ENCODE data around the gene UGT1A9.
"Not testable (repeated sequence)": the region's sequence is repeated elsewhere in the genome, so short reads cannot be mapped to it uniquely, and the experiment has no call there.

Gene UGT1A9

DNA sequence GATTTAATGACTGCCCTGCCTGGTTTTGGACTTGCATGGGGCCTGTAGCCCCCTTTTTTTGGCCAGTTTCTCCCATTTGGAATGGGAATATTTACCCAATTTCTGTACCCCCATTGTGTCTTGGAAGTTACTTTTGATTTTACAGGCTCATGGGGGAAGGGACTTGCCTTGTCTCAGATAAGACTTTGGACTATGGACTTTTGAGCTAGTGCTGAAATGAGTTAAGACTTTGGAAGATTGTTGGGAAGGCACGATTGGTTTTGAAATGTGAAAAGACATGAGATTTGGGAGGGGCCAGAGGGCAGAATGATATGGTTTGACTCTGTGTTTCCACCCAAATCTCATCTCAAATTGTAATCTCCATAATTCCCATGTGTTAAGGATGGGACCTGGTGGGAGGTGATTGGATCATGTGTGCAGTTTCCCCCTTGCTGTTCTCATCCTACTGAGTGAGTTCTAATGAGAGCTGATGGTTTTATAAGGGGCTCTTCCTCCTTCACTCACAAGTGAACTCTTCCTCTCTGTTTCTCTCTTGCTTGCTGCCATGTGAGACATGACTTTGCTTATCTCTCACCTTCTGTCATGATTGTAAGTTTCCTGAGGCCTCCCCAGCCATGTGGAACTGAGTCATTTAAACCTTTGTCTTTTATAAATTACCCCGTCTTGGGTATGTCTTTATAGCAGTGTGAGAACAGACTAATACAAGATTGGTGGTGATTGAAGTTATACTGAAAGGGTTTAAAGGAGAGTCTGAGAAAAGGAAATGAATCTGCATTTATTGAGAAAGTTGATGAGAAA lies 79.7 kb downstream of the UGT1A9 start:
- DNase-seq (ENCODE audit: low read depth, low spot score); H3K4me3 ChIP-seq (ENCODE audit: low read length): not testable (repeated sequence)

DNA sequence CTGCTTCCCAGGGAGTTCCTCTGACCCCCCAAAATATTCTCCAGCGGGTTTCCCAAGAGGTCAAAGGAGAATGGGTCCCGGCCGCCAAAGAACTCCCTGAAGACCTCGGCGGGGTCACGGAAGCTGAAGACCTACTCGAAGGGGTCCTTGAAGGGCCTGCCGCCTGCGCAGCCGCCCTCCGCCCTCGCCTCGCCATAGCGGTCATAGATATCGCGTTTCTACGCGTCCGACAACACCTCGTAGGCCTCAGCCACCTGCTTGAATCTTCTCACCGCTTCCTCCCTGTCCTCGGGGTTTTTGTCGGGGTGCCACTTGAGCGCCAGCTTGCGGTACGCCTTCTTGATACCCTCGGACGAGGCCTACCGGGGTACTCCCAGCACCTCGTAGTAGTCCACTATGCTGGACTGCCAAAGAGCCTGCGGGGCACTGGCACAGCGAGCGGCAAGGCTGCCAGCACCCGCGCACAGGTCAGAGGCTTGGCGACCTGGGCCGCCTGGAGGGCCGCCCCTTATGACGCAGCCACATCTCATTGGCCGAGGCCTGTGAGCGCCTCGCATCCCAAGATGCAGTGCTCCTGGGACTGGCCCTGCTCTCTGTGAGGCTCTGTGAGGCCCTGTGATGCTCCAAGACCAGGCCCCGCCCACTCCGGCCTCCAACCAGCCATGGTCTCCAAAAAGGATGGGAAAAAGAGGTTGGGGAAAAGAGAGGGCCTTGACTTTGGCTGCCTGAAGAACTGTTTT lies 83.3 kb downstream of the UGT1A9 start:
- no peak for DNase-seq (ENCODE audit: low read depth, low spot score)
- no peak overlapping the region for H3K4me3 ChIP-seq (ENCODE audit: low read length)

GRCh38 chr2:233756429-233757081 lies 84.9 kb downstream of the UGT1A9 start:
- DNase-seq (ENCODE audit: low read depth, low spot score): no peak

DNA sequence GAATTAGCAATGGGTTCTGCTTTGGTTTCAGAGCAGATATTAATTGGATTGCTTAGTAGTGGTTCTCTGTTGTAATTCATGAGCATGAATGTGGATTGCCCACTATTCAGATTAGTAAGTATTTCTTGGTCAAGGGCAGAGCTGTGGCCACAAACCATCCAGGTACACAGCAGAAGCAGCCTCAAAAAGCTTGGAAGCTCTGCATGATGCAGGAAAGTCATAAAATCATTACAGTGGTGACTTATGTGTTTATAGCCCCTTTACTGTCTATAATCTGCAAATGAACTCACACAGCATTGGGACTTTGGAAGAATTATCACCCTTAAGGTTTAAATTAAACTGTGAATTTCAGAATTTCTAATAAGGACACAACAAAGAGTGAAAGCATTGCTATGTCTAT lies 86.4 kb downstream of the UGT1A9 start:
- no peak for DNase-seq (ENCODE audit: low read depth, low spot score)
- no peak overlapping the region for H3K4me3 ChIP-seq (ENCODE audit: low read length)

More at GRCh38 chr2:233756429-233757081, 84.9 kb downstream of the UGT1A9 start:
- H3K4me3 ChIP-seq (ENCODE audit: low read length): no peak overlapping the region

GRCh38 chr2:233758849-233759248 lies 87.2 kb downstream of the UGT1A9 start:
- no peak overlapping the region for H3K4me3 ChIP-seq (ENCODE audit: low read length)
- no peak for DNase-seq (ENCODE audit: low read depth, low spot score)

GRCh38 chr2:233760043-233760442 lies 88.3 kb downstream of the UGT1A9 start, which contains the start of gene UGT1A1:
Gene UGT1A1 (plus strand): TSS chr2:233760270. CDS start chr2:233760288, 18 bp downstream.
- no peak for DNase-seq (ENCODE audit: low read depth, low spot score)
- no peak within 1 kb of the TSS for H3K4me3 ChIP-seq (ENCODE audit: low read length)

DNA sequence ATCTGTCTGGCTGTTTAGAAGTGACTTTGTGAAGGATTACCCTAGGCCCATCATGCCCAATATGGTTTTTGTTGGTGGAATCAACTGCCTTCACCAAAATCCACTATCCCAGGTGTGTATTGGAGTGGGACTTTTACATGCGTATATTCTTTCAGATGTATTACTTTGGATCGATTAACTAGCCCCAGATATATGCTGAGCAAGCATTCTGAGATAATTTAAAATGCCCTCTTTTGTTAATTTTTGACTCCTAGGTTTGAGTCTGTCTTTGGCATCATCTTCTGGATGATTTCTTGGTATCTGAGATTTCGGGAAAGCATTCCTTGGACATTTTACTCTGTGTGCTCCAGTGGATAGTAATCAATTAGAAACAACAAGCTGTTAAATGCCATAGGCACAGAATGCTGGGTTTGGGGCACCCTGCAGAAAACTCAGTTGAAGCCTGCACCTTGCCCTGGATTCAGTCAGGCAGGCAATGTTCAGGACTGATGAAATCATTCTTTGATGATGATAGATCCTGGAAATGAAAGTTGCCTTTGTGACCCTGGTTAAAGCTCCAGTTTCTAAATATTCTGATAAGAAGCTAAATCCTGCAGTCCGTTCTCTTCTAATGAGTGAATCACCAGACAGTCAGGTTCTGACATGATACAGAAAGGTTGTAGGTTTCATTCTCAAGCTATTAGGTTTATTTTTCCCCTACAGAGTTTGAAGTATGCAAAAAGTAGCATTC lies 89.5 kb downstream of the UGT1A9 start:
- no peak overlapping the region for H3K4me3 ChIP-seq (ENCODE audit: low read length)
- no peak for DNase-seq (ENCODE audit: low read depth, low spot score)

GRCh38 chr2:233764264-233764663 lies 92.6 kb downstream of the UGT1A9 start:
- H3K4me3 ChIP-seq (ENCODE audit: low read length): no peak overlapping the region
- DNase-seq (ENCODE audit: low read depth, low spot score): no peak

GRCh38 chr2:233764761-233765160 lies 93.1 kb downstream of the UGT1A9 start:
- H3K4me3 ChIP-seq (ENCODE audit: low read length): no peak overlapping the region
- DNase-seq (ENCODE audit: low read depth, low spot score): no peak

DNA sequence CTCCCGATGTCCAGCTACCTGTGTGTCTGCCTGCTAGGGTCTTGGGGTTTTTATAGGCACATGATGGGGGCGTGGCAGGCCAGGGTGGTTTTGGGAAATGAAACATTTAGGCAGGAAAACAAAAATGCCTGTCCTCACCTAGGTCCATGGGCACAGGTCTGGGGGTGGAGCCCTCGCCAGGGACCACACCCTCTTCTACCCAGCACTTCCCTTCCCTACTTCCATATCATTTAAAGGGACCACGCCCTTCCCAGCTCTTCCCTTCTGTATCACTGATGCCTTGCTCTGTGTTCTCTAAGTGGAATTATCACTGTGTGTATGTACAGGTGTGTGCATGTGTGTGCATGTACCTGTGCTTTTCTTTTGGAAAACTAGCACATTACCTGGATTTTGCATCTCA lies 94.7 kb downstream of the UGT1A9 start:
- DNase-seq (ENCODE audit: low read depth, low spot score): no peak

GRCh38 chr2:233768076-233768475 lies 96.4 kb downstream of the UGT1A9 start:
- DNase-seq (ENCODE audit: low read depth, low spot score): no peak
- H3K4me3 ChIP-seq (ENCODE audit: low read length): no peak overlapping the region

More for the DNA sequence above, 94.7 kb downstream of the UGT1A9 start:
- H3K4me3 ChIP-seq (ENCODE audit: low read length): no peak overlapping the region

- DNase-seq (ENCODE audit: low read depth, low spot score): no peak
- no peak overlapping the region for H3K4me3 ChIP-seq (ENCODE audit: low read length)
These were observed 97.6 kb downstream of the UGT1A9 start for GRCh38 chr2:233769260-233769659.

DNA sequence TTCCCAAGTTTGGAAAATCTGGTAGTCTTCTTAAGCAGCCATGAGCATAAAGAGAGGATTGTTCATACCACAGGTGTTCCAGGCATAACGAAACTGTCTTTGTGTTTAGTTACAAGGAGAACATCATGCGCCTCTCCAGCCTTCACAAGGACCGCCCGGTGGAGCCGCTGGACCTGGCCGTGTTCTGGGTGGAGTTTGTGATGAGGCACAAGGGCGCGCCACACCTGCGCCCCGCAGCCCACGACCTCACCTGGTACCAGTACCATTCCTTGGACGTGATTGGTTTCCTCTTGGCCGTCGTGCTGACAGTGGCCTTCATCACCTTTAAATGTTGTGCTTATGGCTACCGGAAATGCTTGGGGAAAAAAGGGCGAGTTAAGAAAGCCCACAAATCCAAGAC lies 100.5 kb downstream of the UGT1A9 start:
- DNase-seq (ENCODE audit: low read depth, low spot score): no peak
- H3K4me3 ChIP-seq (ENCODE audit: low read length): no peak overlapping the region

GRCh38 chr2:233772583-233772982 lies 100.9 kb downstream of the UGT1A9 start:
- DNase-seq (ENCODE audit: low read depth, low spot score): no peak
- no peak overlapping the region for H3K4me3 ChIP-seq (ENCODE audit: low read length)

DNA sequence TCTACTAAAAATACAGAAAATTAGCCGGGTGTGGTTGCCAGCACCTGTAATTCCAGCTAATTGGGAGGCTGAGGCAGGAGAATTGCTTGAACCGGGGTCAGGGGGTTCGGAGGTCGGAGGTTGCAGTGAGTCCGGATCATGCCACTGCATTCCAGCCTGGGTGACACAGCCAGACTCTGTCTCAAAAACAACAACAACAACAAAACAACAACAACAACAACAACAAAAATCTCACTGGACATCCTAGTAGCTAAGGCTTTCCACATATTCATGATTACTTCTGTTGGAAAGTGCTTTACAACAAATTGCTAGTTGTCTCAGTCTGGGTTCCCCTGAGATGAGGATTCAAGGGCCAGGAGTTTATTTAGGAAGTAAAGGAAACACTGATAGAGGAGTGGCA lies 102.2 kb downstream of the UGT1A9 start:
- H3K4me3 ChIP-seq (ENCODE audit: low read length): no peak overlapping the region
- DNase-seq (ENCODE audit: low read depth, low spot score): no peak

- no peak overlapping the region for H3K4me3 ChIP-seq (ENCODE audit: low read length)
- no peak for DNase-seq (ENCODE audit: low read depth, low spot score)
These were observed 103.7 kb downstream of the UGT1A9 start for GRCh38 chr2:233775414-233775813.

DNA sequence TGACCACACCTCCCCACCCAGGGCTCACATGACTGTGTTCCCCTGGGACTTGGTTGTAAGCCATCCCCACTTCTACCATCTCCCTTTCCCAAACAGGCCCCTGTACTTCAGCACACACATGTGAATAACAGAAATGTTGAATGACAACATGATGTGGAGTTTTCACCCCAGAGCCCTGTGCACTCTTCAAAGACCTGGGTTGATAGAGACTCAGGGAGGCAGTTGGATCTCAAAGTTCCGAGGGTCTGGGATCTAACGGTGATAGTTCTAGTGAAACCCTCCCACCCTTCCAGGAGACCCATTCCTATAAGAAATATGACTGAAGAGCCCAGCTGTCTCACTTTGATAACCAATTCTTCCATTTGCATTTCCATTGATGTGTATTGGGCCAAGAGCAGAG lies 106.3 kb downstream of the UGT1A9 start, which contains the start of gene MROH2A:
Gene MROH2A (plus strand): TSS at position 301 of the 400 bp plus-strand sequence. CDS start 1,029 bp downstream, outside the sequence.
- no peak for DNase-seq (ENCODE audit: low read depth, low spot score)
- H3K4me3 ChIP-seq (ENCODE audit: low read length): no peak within 1 kb of the TSS

DNA sequence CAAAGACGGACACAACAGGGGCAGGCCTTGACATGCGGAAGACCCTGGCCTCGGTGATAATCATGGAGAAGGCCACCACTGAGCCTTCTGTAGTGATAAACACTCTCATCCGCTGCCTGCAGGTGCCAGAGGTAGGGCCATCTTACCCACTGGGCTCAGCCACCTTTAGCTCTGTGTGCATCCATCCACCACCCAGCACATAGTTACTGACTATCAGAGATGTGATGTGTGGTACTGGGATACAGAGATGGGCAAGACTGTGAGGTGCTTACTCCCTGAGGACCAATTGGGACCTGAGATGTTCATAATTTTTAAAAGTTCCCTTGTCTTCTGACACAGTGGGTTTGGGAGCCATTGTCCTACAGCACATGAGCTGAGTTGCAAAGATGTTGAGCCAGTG lies 108.0 kb downstream of the UGT1A9 start:
- DNase-seq (ENCODE audit: low read depth, low spot score): no peak
- H3K4me3 ChIP-seq (ENCODE audit: low read length): no peak overlapping the region

DNA sequence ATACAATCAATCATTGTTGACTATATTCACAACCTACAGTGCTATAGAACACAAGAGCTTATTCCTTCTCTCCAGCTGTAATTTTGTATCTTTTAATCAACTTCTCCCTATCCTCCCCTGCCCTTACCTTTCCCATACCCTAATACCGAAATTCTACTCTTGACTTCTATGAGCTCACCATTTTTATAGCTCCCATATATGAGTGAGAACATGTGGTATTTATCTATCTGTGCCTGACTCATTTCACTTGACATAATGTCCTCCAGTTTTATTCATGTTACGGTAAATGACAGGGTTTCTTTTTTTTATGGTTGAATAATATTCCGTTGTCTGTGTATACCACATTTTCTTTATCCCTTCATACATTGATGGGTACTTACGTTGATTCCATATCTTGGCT lies 109.1 kb downstream of the UGT1A9 start:
- no peak overlapping the region for H3K4me3 ChIP-seq (ENCODE audit: low read length)
- no peak for DNase-seq (ENCODE audit: low read depth, low spot score)
